HG02623 (cell line): ENCODE results near the gene DAAM2.

Experiments
- ATAC-seq: cut with Tn5 transposase; IDR thresholded peaks from one replicate; pipeline ENCODE4 v1.9.1; 2021; ENCODE audit warnings: moderate library complexity; ENCODE audit not compliant: unreplicated experiment

The DAAM2 gene

GRCh38 chr6:39791850-39792539 is at the start of gene DAAM2:
DAAM2 (plus strand) TSS chr6:39792376; CDS start chr6:39856303, 63,927 bp downstream.
- ATAC-seq = no peak

- ATAC-seq = no peak
Measured at GRCh38 chr6:39746795-39747194, 45.4 kb upstream of the DAAM2 start.

- no peak for ATAC-seq
Measured at GRCh38 chr6:39752835-39753724, 39.1 kb upstream of the DAAM2 start.

- no peak for ATAC-seq
Measured at GRCh38 chr6:39753725-39754045, 38.5 kb upstream of the DAAM2 start.

GRCh38 chr6:39754514-39755115 is 37.6 kb upstream of the DAAM2 start:
- ATAC-seq = no peak

GRCh38 chr6:39755231-39755630 is 36.9 kb upstream of the DAAM2 start:
- ATAC-seq = no peak

GRCh38 chr6:39756582-39756981 is 35.6 kb upstream of the DAAM2 start:
- ATAC-seq = no peak

GRCh38 chr6:39758905-39759605 is 33.1 kb upstream of the DAAM2 start:
- ATAC-seq = no peak

- ATAC-seq = no peak
Measured at GRCh38 chr6:39760226-39760952, 31.8 kb upstream of the DAAM2 start.

GRCh38 chr6:39765508-39766065 is 26.6 kb upstream of the DAAM2 start:
- no peak for ATAC-seq

GRCh38 chr6:39769012-39769411 is 23.2 kb upstream of the DAAM2 start:
- no peak for ATAC-seq

GRCh38 chr6:39770446-39770845 is 21.7 kb upstream of the DAAM2 start:
- no peak for ATAC-seq

GRCh38 chr6:39772559-39773273 is 19.5 kb upstream of the DAAM2 start:
- ATAC-seq = no peak

- no peak for ATAC-seq
Measured at GRCh38 chr6:39773782-39774181, 18.4 kb upstream of the DAAM2 start.

GRCh38 chr6:39776581-39776980 is 15.6 kb upstream of the DAAM2 start:
- ATAC-seq = no peak

GRCh38 chr6:39777218-39777617 is 15.0 kb upstream of the DAAM2 start:
- no peak for ATAC-seq

GRCh38 chr6:39777661-39778060 is 14.5 kb upstream of the DAAM2 start:
- ATAC-seq = no peak

GRCh38 chr6:39778581-39779255 is 13.5 kb upstream of the DAAM2 start:
- no peak for ATAC-seq

GRCh38 chr6:39785281-39785680 is 6.9 kb upstream of the DAAM2 start:
- ATAC-seq = no peak
